ENCODE results near the gene MAPK1. TPM values are rescaled to one million over a fixed set of nuclear protein-coding genes. Genes with fewer than 3 reads are reported as not detected.

The MAPK1 gene
- total RNA-seq, 1 experiment from 2014 or later: 122 TPM

DNA sequence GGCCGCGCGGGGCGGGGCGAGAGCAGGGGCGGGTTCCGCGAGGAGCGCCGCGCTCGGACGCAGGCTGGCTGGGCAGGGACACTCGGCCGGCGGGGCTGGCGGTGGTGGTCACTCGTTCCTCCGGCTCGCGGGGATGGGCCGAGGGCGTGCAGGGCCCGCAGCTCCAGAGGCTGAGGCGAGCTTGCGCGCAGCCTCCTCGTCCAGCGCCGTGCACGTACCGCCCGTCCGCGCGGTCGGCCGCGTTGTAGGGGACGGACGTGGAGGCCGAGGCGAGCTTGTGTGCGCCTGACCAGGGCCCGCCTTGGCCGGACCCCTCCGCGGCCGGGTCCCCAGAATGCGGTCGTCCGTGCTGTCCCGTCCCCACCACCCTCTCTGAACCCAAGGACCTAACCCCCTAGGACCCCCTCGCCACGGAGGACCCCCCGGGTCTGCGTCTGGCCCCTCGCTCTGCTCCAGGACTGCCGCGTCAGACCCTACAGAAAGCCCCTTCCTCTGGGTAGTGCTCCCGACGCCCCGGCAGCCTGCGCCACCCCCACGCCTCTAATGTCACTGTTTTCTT, 131.3 kb downstream of the MAPK1 start:
- peaks cover 6% of the 10 kb centered on the region; the same call in 1 of the 2 replicates for H3K4me1 ChIP-seq (ENCODE audit: control insufficient read depth, insufficient read depth, low read length)
- H3K4me3 ChIP-seq (ENCODE audit: low read depth in 2 of 2, low read length in 2 of 2): peak overlapping the region; percentile 31 to 37; a peak in 3 of 4 replicates
- H3K9me3 ChIP-seq (ENCODE audit: control insufficient read depth, insufficient read depth, low read depth, low read length): no peaks in the 10 kb centered on the region
- in situ Hi-C loops (cut with HindIII; ENCODE audit: low pct_unique_long_range_greater_than_20kb, low sequenced_read_pairs): no loop called here
- intact Hi-C loops (cut with micrococcal nuclease; ENCODE audit: unreplicated experiment): no loop called here
- POLR2A ChIA-PET: interaction anchor here (0.6 kb wide), 1 partner anchor 491 kb away, joined by 5 read pairs; no protein-coding TSS in a partner anchor
- no peaks in the 10 kb centered on the region for H3K36me3 ChIP-seq (ENCODE audit: control insufficient read depth, insufficient read depth, low read length)
- no TSS peak for BruUV-seq (replicated peaks)
- TF ChIP-seq TCF7L2 (IDR thresholded peaks at IDR 0.05; ENCODE audit: low read depth, low read length): no peak
- no peak for TF ChIP-seq SIN3A (IDR thresholded peaks at IDR 0.05; ENCODE audit: borderline replicate concordance, insufficient read depth, low read depth, low read length)
- no peak for TF ChIP-seq CTCF (IDR thresholded peaks at IDR 0.05)
- no peak for TF ChIP-seq REST (IDR thresholded peaks at IDR 0.05; ENCODE audit: insufficient read depth in 1 of 2, low read depth in 2 of 2, low read length in 1 of 2)
- TF ChIP-seq POLR2AphosphoS5 (IDR thresholded peaks at IDR 0.05; ENCODE audit: low read depth, low read length): no peak
- CTCF ChIA-PET: no interaction called here
- H3K27me3 ChIP-seq (ENCODE audit: control insufficient read depth, insufficient read depth, low read length): no peaks in the 10 kb centered on the region
- no peak for DNase-seq (ENCODE audit: low read depth, low spot score)
- ATAC-seq: no peak; the same call in 1 of the 2 replicates
- H3K27ac ChIP-seq (ENCODE audit: low read length): no peak overlapping the region

- DNase-seq (ENCODE audit: low read depth, low spot score) (no peak), ATAC-seq (peak; percentile 97)
- in situ Hi-C loops (cut with HindIII; ENCODE audit: low pct_unique_long_range_greater_than_20kb, low sequenced_read_pairs): no loop called here
- Histone ChIP-seq H3K4me1 (ENCODE audit: control insufficient read depth, insufficient read depth, low read length) (peaks cover 6% of the 10 kb centered on the region; the same call in 1 of the 2 replicates), H3K27me3 (ENCODE audit: control insufficient read depth, insufficient read depth, low read length) (no peaks in the 10 kb centered on the region), H3K9me3 (ENCODE audit: control insufficient read depth, insufficient read depth, low read depth, low read length) (no peaks in the 10 kb centered on the region), H3K27ac (ENCODE audit: low read length) (peak within 1 kb of the TSS; percentile 63), H3K36me3 (ENCODE audit: control insufficient read depth, insufficient read depth, low read length) (no peaks in the 10 kb centered on the region), H3K4me3 (ENCODE audit: low read depth in 2 of 2, low read length in 2 of 2) (peak within 1 kb of the TSS; percentile 55 to 69)
- BruUV-seq (replicated peaks): no TSS peak
- ChIA-PET POLR2A (no interaction called here), CTCF (no interaction called here)
- no peak for TF ChIP-seq TCF7L2 (IDR thresholded peaks at IDR 0.05; ENCODE audit: low read depth, low read length)
- TF ChIP-seq POLR2AphosphoS5 (IDR thresholded peaks at IDR 0.05; ENCODE audit: low read depth, low read length): no peak
- no peak for TF ChIP-seq REST (IDR thresholded peaks at IDR 0.05; ENCODE audit: insufficient read depth in 1 of 2, low read depth in 2 of 2, low read length in 1 of 2)
- TF ChIP-seq CTCF (IDR thresholded peaks at IDR 0.05): no peak
- TF ChIP-seq SIN3A (IDR thresholded peaks at IDR 0.05; ENCODE audit: borderline replicate concordance, insufficient read depth, low read depth, low read length): no peak
- intact Hi-C loops (cut with micrococcal nuclease; ENCODE audit: unreplicated experiment): no loop called here
These were observed 132.0 kb downstream of the MAPK1 start, which contains the start of gene YPEL1 for GRCh38 chr22:21735200-21736083. TSS of gene YPEL1 (minus strand) at chr22:21735794. CDS start at chr22:21710744, 25,050 bp downstream.
